H1 (cell line): ENCODE data around the gene PIP5K1B. TPM values are rescaled to one million over a fixed set of nuclear protein-coding genes. Genes with fewer than 3 reads are reported as not detected.

Experiments
- CTCF ChIA-PET: fragments of 300-600 bp; sonication (Branson Sonifier 250); formaldehyde crosslinking; loops from one replicate; lab custom pipeline; 2021; ENCODE audit not compliant: partially characterized antibody; lab: Charles Lee
- POLR2A ChIA-PET: fragments of 300-600 bp; sonication (Branson Sonifier 250); formaldehyde crosslinking; loops from one replicate; lab custom pipeline; 2021; ENCODE audit warnings: inconsistent platforms; ENCODE audit not compliant: partially characterized antibody; lab: Charles Lee
- DNase-seq, 2 experiments: peaks; one replicate each; pipeline versions ENCODE4 v3.0.0 to v3.0.0-alpha.2; 2010 to 2022; ENCODE audit warnings: low spot score in 2 of 2, low read depth in 1 of 2, mixed read lengths in 1 of 2
- FAIRE-seq: peaks from 2 replicates; lab custom pipeline; 2011; peaks lifted over from hg19 to GRCh38; lab: Jason Lieb, UNC
- H2AFZ ChIP-seq: 2 replicates; pipeline ENCODE4 v1.8.1; 2012; ENCODE audit warnings: low read length, inconsistent platforms
- H2AK5ac ChIP-seq: 2 replicates; pipeline ENCODE4 v1.6.1; 2013; ENCODE audit warnings: low read depth, low read length
- H2BK120ac ChIP-seq: replicated peaks from 2 replicates; pipeline ENCODE3; 2013; ENCODE audit warnings: low read depth, low read length, inconsistent platforms
- H2BK12ac ChIP-seq: 2 replicates; pipeline ENCODE4 v1.6.1; 2013; ENCODE audit warnings: low read depth, low read length
- H2BK15ac ChIP-seq: 2 replicates; pipeline ENCODE4 v1.6.1; 2013; ENCODE audit warnings: low read length
- H2BK20ac ChIP-seq: 2 replicates; pipeline ENCODE4 v1.6.1; 2013; ENCODE audit warnings: low read length
- H2BK5ac ChIP-seq: 2 replicates; pipeline ENCODE4 v1.6.1; 2013; ENCODE audit warnings: low read depth, low read length
- H3K14ac ChIP-seq: 2 replicates; pipeline ENCODE4 v1.6.1; 2013; ENCODE audit warnings: inconsistent platforms; ENCODE audit not compliant: insufficient read length
- H3K18ac ChIP-seq: 2 replicates; pipeline ENCODE4 v1.6.1; 2013; ENCODE audit warnings: low read length; ENCODE audit errors: extremely low read depth
- H3K23ac ChIP-seq: 2 replicates; pipeline ENCODE4 v1.6.1; 2013; ENCODE audit warnings: inconsistent platforms; ENCODE audit not compliant: insufficient read length
- H3K23me2 ChIP-seq: 2 replicates; pipeline ENCODE4 v1.6.1; 2013; ENCODE audit warnings: low read depth, low read length
- H3K27ac ChIP-seq: 2 replicates; pipeline ENCODE4 v1.6.1; 2011; ENCODE audit warnings: low read depth, low read length, inconsistent platforms
- H3K27me3 ChIP-seq, 4 experiments: replicated peaks in 1 of 4; 1 replicate in 1 of 4; 2 replicates in 3 of 4; pipeline versions ENCODE4 v1.6.1 to v1.8.1; 2011 to 2013; ENCODE audit warnings: low read length in 3 of 4, mild to moderate bottlenecking in 3 of 4, inconsistent platforms in 2 of 4, mixed read lengths in 2 of 4, moderate library complexity in 1 of 4; ENCODE audit not compliant: control insufficient read depth in 3 of 4, insufficient read depth in 3 of 4; ENCODE audit errors: extremely low read depth in 1 of 4
- H3K36me3 ChIP-seq, 4 experiments: 2 replicates each; pipeline versions ENCODE4 v1.6.1 to v1.8.1; 2011 to 2013; ENCODE audit warnings: mild to moderate bottlenecking in 4 of 4, low read length in 3 of 4, moderate library complexity in 2 of 4, control low read depth in 1 of 4, inconsistent platforms in 1 of 4; ENCODE audit not compliant: insufficient read depth in 4 of 4, control insufficient read depth in 2 of 4
- H3K4ac ChIP-seq: replicated peaks from 2 replicates; pipeline ENCODE3; 2013; ENCODE audit warnings: low read length, low read depth, mixed read lengths, inconsistent platforms; ENCODE audit not compliant: insufficient read length
- H3K4me1 ChIP-seq, 4 experiments: replicated peaks in 1 of 4; 1 replicate in 1 of 4; 2 replicates in 3 of 4; pipeline versions ENCODE4 v1.6.1 to v1.8.1; 2011 to 2013; ENCODE audit warnings: low read length in 3 of 4, inconsistent platforms in 2 of 4, mixed read lengths in 1 of 4; ENCODE audit not compliant: insufficient read depth in 4 of 4, control insufficient read depth in 3 of 4
- H3K4me2 ChIP-seq, 2 experiments: 2 replicates each; pipeline versions ENCODE4 v1.6.1 to v1.8.1; 2011 to 2013; ENCODE audit warnings: low read depth in 2 of 2, low read length in 2 of 2, control low read depth in 1 of 2, inconsistent platforms in 1 of 2, mild to moderate bottlenecking in 1 of 2; ENCODE audit not compliant: insufficient read depth in 1 of 2
- H3K4me3 ChIP-seq, 4 experiments: fragments of 200-600, 300-600 bp in 1 of 4; sonication (generic), shearing (Covaris generic), sonication (Bioruptor Twin) in 1 of 4; 2 replicates each; pipeline versions ENCODE4 v1.5.1 to v1.8.1; 2011 to 2016; ENCODE audit warnings: low read length in 4 of 4, low read depth in 3 of 4, control low read depth in 2 of 4, inconsistent platforms in 2 of 4, mild to moderate bottlenecking in 2 of 4, mixed read lengths in 1 of 4, moderate library complexity in 1 of 4; ENCODE audit not compliant: insufficient read depth in 2 of 4; ENCODE audit errors: extremely low read depth in 1 of 4
- H3K56ac ChIP-seq: replicated peaks from 2 replicates; pipeline ENCODE3; 2013; ENCODE audit warnings: low read depth, mild to moderate bottlenecking, mixed read lengths, low read length, inconsistent platforms; ENCODE audit not compliant: insufficient read length
- H3K79me1 ChIP-seq: 2 replicates; pipeline ENCODE4 v1.6.1; 2013; ENCODE audit warnings: low read depth, low read length, control low read depth
- H3K79me2 ChIP-seq, 2 experiments: 2 replicates each; pipeline versions ENCODE4 v1.6.1 to v1.8.1; 2012 to 2013; ENCODE audit warnings: low read length in 2 of 2, mild to moderate bottlenecking in 2 of 2, inconsistent platforms in 1 of 2; ENCODE audit not compliant: insufficient read depth in 2 of 2, control insufficient read depth in 1 of 2
- H3K9ac ChIP-seq, 4 experiments: replicated peaks in 1 of 4; 1 replicate in 1 of 4; 2 replicates in 3 of 4; pipeline versions ENCODE4 v1.6.1 to v1.8.1; 2011 to 2013; ENCODE audit warnings: low read depth in 3 of 4, low read length in 3 of 4, control low read depth in 2 of 4, mild to moderate bottlenecking in 2 of 4, moderate library complexity in 2 of 4, inconsistent platforms in 1 of 4; ENCODE audit errors: extremely low read depth in 1 of 4
- H3K9me3 ChIP-seq, 2 experiments: 2 replicates each; pipeline versions ENCODE4 v1.6.1 to v1.8.1; 2012 to 2013; ENCODE audit warnings: mild to moderate bottlenecking in 2 of 2, moderate library complexity in 2 of 2, control low read depth in 1 of 2, inconsistent platforms in 1 of 2, low read depth in 1 of 2, low read length in 1 of 2, mixed read lengths in 1 of 2; ENCODE audit not compliant: insufficient read depth in 2 of 2
- H4K20me1 ChIP-seq, 2 experiments: replicated peaks in 1 of 2; 2 replicates each; pipeline versions ENCODE3 to v1.8.1; 2011 to 2013; ENCODE audit warnings: inconsistent platforms in 2 of 2, low read length in 2 of 2, mild to moderate bottlenecking in 1 of 2; ENCODE audit not compliant: insufficient read depth in 2 of 2, control insufficient read depth in 1 of 2
- H4K5ac ChIP-seq: 2 replicates; pipeline ENCODE4 v1.6.1; 2013; ENCODE audit warnings: low read length, low read depth, mixed read lengths, inconsistent platforms; ENCODE audit not compliant: insufficient read length
- H4K8ac ChIP-seq: 2 replicates; pipeline ENCODE4 v1.8.0; 2013; ENCODE audit warnings: mild to moderate bottlenecking, moderate library complexity, low read length, inconsistent platforms; ENCODE audit not compliant: insufficient read depth; ENCODE audit errors: extremely low read depth
- H4K91ac ChIP-seq: replicated peaks from 2 replicates; pipeline ENCODE3; 2013; ENCODE audit warnings: low read length, mixed read lengths, inconsistent platforms; ENCODE audit not compliant: insufficient read length
- CEBPB ChIP-seq: IDR thresholded peaks from 2 replicates; pipeline ENCODE4 v1.6.1; 2012; ENCODE audit warnings: low read depth, low read length
- CHD2 ChIP-seq: IDR thresholded peaks from 2 replicates; pipeline ENCODE4 v1.6.1; 2012; ENCODE audit warnings: low read length, improper control_type of control experiment
- EGR1 ChIP-seq: IDR thresholded peaks from 2 replicates; pipeline ENCODE4 v1.6.1; 2011; ENCODE audit warnings: low read depth, low read length, borderline replicate concordance
- EZH2 ChIP-seq: fragments of 200-600 bp; sonication (generic); IDR thresholded peaks from 2 replicates; pipeline ENCODE4 v1.7.1; 2012; ENCODE audit warnings: low read depth, mild to moderate bottlenecking, moderate library complexity, low read length, inconsistent platforms; ENCODE audit not compliant: severe bottlenecking
- NANOG ChIP-seq: IDR thresholded peaks from 2 replicates; pipeline ENCODE4 v1.6.1; 2011; ENCODE audit warnings: low read length, low read depth, mild to moderate bottlenecking, inconsistent platforms; ENCODE audit not compliant: insufficient read depth, poor library complexity, severe bottlenecking
- NRF1 ChIP-seq: IDR thresholded peaks from 2 replicates; pipeline ENCODE4 v1.6.1; 2011; ENCODE audit warnings: mild to moderate bottlenecking, low read depth, low read length, improper control_type of control experiment
- SIN3A ChIP-seq, 2 experiments: IDR thresholded peaks in 1 of 2; conservative IDR thresholded peaks in 1 of 2; 2 replicates each; pipeline ENCODE4 v1.6.1; 2011 to 2012; ENCODE audit warnings: low read length in 2 of 2, improper control_type of control experiment in 1 of 2, low read depth in 1 of 2, mild to moderate bottlenecking in 1 of 2
- SIRT6 ChIP-seq: IDR thresholded peaks from one replicate; pipeline ENCODE4 v1.7.1; 2012; ENCODE audit warnings: low read length, inconsistent platforms
- SIX5 ChIP-seq: IDR thresholded peaks from 2 replicates; pipeline ENCODE4 v1.6.1; 2011; ENCODE audit warnings: mild to moderate bottlenecking, low read depth, low read length
- SP2 ChIP-seq: IDR thresholded peaks from 2 replicates; pipeline ENCODE4 v1.6.1; 2012; ENCODE audit warnings: mild to moderate bottlenecking, low read length, inconsistent platforms
- SRF ChIP-seq: IDR thresholded peaks from 2 replicates; pipeline ENCODE4 v1.6.1; 2011; ENCODE audit warnings: mild to moderate bottlenecking, low read depth, low read length, moderate library complexity
- TCF12 ChIP-seq: IDR thresholded peaks from 2 replicates; pipeline ENCODE4 v1.6.1; 2011; ENCODE audit warnings: low read depth, mild to moderate bottlenecking, low read length
- TEAD4 ChIP-seq: IDR thresholded peaks from 2 replicates; pipeline ENCODE4 v1.6.1; 2012; ENCODE audit warnings: low read depth, low read length, inconsistent platforms, mixed read lengths
- WGBS, 2 experiments: shearing (Covaris generic) in 1 of 2; methylation state at CpG; one replicate each; pipeline versions ENCODE4 v1.1.6 to v1.1.7; 2013 to 2015; ENCODE audit warnings: low lambda C conversion rate in 2 of 2, mixed read lengths in 2 of 2, inconsistent platforms in 1 of 2, low coverage in 1 of 2, missing lambda C conversion rate in 1 of 2; ENCODE audit not compliant: insufficient replicate concordance in 2 of 2, insufficient coverage in 1 of 2, insufficient read length in 1 of 2; ENCODE audit errors: extremely low coverage in 1 of 2, missing lambda C conversion rate in 1 of 2; 5-methylcytosine and 5-hydroxymethylcytosine counted together
- polyA plus RNA-seq, 7 experiments: library from polyadenylated mRNA; depleted of rRNA in 3 of 7; stranded (reverse) in 5 of 7; unstranded in 2 of 7; fragments of >200 nt in 5 of 7; fragments of 200-250 nt in 2 of 7; gene quantifications; 1 replicate in 5 of 7; 2 replicates in 1 of 7; 4 replicates in 1 of 7; pipeline versions ENCODE4 v1.2.1 to v1.2.3, GENCODE V29; 2011 to 2013; ENCODE audit warnings: missing spikeins in 2 of 7, mixed read lengths in 2 of 7
- total RNA-seq: library from RNA; stranded (reverse); fragmentation: NEBNext Ultra II Directional; extraction: Animal tissue kit (Norgen Biotek cat#: 25700); gene quantifications from 2 replicates; pipeline ENCODE4 v1.2.1, GENCODE V29; 2021

Gene PIP5K1B
- total and polyA plus RNA-seq, 2 of the 8 experiments (the other 6 are each of a cell fraction or from before 2014, with no cell fraction given), result 4.7 to 7.7 TPM

GRCh38 chr9:69004836-69005235 is 299.8 kb downstream of the PIP5K1B start:
- Histone ChIP-seq H3K4me1 (no peaks in the 10 kb centered on the region), H2BK20ac (no peak overlapping the region), H2AFZ (no peak overlapping the region), H3K27me3 (no peaks in the 10 kb centered on the region), H3K56ac (no peak overlapping the region), H3K14ac (no peak overlapping the region), H2BK120ac (no peak overlapping the region), H4K5ac (no peak overlapping the region), H4K91ac (no peak overlapping the region), H2BK15ac (no peak overlapping the region), H3K4ac (no peak overlapping the region), H2AK5ac (no peak overlapping the region), H4K8ac (no peak overlapping the region), H3K79me2 (no peaks in the 10 kb centered on the region), H3K18ac (no peak overlapping the region), H2BK5ac (no peak overlapping the region), H4K20me1 (no peaks in the 10 kb centered on the region), H3K23ac (no peak overlapping the region), H3K79me1 (no peaks in the 10 kb centered on the region), H2BK12ac (no peak overlapping the region), H3K23me2 (no peaks in the 10 kb centered on the region), H3K36me3 (no peaks in the 10 kb centered on the region), H3K27ac (no peak overlapping the region), H3K9ac (no peak overlapping the region), H3K9me3 (no peaks in the 10 kb centered on the region), H3K4me2 (no peak overlapping the region), H3K4me3 (no peak overlapping the region)
- no peak for FAIRE-seq
- no peak for TF ChIP-seq SRF
- no peak for TF ChIP-seq CHD2
- no peak for TF ChIP-seq SIX5
- TF ChIP-seq TEAD4, result no peak
- no peak for TF ChIP-seq NRF1
- TF ChIP-seq SIRT6, result no peak
- TF ChIP-seq CEBPB, result no peak
- no peak for TF ChIP-seq SP2
- TF ChIP-seq NANOG, result no peak
- no peak for TF ChIP-seq TCF12
- TF ChIP-seq EZH2, result no peak
- TF ChIP-seq EGR1, result no peak
- no peak for TF ChIP-seq SIN3A (conservative IDR thresholded peaks at IDR 0.05 in 1 of 2, IDR thresholded peaks at IDR 0.05 in 1 of 2; ENCODE audit: low read depth in 1 of 2, low read length in 2 of 2)
- POLR2A ChIA-PET, result no interaction called here
- no peak for DNase-seq
- CTCF ChIA-PET, result interaction anchor here (0.8 to 1.3 kb wide), 7 partner anchors 11 to 421 kb away, joined by 3 to 8 read pairs (median 4); no protein-coding TSS in a partner anchor
- WGBS, 2 experiments, result 95% methylated on average over 2 of the region's 2 CpGs; no CpG with 5 or more reads in 1 of the 2 experiments
